ENCODE results near the gene HMGCL.
"Not testable (repeated sequence)": the region's sequence is repeated elsewhere in the genome, so short reads cannot be mapped to it uniquely, and the experiment has no call there.

Gene HMGCL

GRCh38 chr1:23799570-23800399, 25.4 kb downstream of the HMGCL start:
- no peak for DNase-seq (ENCODE audit: low read depth in 2 of 2, low spot score in 1 of 2)

GRCh38 chr1:23799255-23799569, 26.0 kb downstream of the HMGCL start:
- DNase-seq (ENCODE audit: low read depth in 2 of 2, low spot score in 1 of 2), result no peak

- no peak for DNase-seq (ENCODE audit: low read depth in 2 of 2, low spot score in 1 of 2)
Measured at GRCh38 chr1:23798662-23799142, 26.5 kb downstream of the HMGCL start.

GRCh38 chr1:23797478-23798448, 27.5 kb downstream of the HMGCL start:
- no peak for DNase-seq (ENCODE audit: low read depth in 2 of 2, low spot score in 1 of 2)

- DNase-seq (ENCODE audit: low read depth in 2 of 2, low spot score in 1 of 2), result no peak
Measured at GRCh38 chr1:23796466-23797271, 28.6 kb downstream of the HMGCL start.

- no peak for DNase-seq (ENCODE audit: low read depth in 2 of 2, low spot score in 1 of 2)
Measured at GRCh38 chr1:23795676-23796465, 29.4 kb downstream of the HMGCL start.

- not testable (repeated sequence) for DNase-seq (ENCODE audit: low read depth in 2 of 2, low spot score in 1 of 2)
Measured at GRCh38 chr1:23794732-23795182, 30.5 kb downstream of the HMGCL start.

GRCh38 chr1:23793861-23794731, 31.1 kb downstream of the HMGCL start:
- DNase-seq (ENCODE audit: low read depth in 2 of 2, low spot score in 1 of 2), result no peak

GRCh38 chr1:23793018-23793781, 32.0 kb downstream of the HMGCL start:
- DNase-seq (ENCODE audit: low read depth in 2 of 2, low spot score in 1 of 2), result no peak

- DNase-seq (ENCODE audit: low read depth in 2 of 2, low spot score in 1 of 2), result no peak
Measured at GRCh38 chr1:23792151-23792945, 32.9 kb downstream of the HMGCL start.

GRCh38 chr1:23791516-23792047, 33.6 kb downstream of the HMGCL start:
- DNase-seq (ENCODE audit: low read depth in 2 of 2, low spot score in 1 of 2), result no peak

- peak; percentile 72 for DNase-seq (ENCODE audit: low read depth in 2 of 2, low spot score in 1 of 2)
Measured at GRCh38 chr1:23790696-23791515, 34.3 kb downstream of the HMGCL start, which contains the start of gene LYPLA2. LYPLA2 (plus strand) TSS chr1:23791145; CDS start chr1:23792683, 1,538 bp downstream.

GRCh38 chr1:23788695-23789094, 36.5 kb downstream of the HMGCL start:
- DNase-seq (ENCODE audit: low read depth in 2 of 2, low spot score in 1 of 2), result no peak

GRCh38 chr1:23787701-23788100, 37.5 kb downstream of the HMGCL start:
- no peak for DNase-seq (ENCODE audit: low read depth in 2 of 2, low spot score in 1 of 2)

- DNase-seq (ENCODE audit: low read depth in 2 of 2, low spot score in 1 of 2), result no peak
Measured at GRCh38 chr1:23784846-23785245, 40.4 kb downstream of the HMGCL start.

- DNase-seq (ENCODE audit: low read depth in 2 of 2, low spot score in 1 of 2), result not testable (repeated sequence)
Measured at GRCh38 chr1:23783141-23783540, 42.1 kb downstream of the HMGCL start.
